VCaP (cell line): ENCODE results near the gene VARS1.

Source experiments
- H3K27ac ChIP-seq: fragments of 450-650 bp; 2 replicates; pipeline ENCODE4 v1.5.1; 2017
- CTCF ChIP-seq: fragments of 450-650 bp; conservative IDR thresholded peaks from 2 replicates; pipeline ENCODE4 v1.5.1; 2017; ENCODE audit warnings: mild to moderate bottlenecking, moderate library complexity

Gene VARS1

GRCh38 chr6:31761343-31761742 is 34.2 kb downstream of the VARS1 start:
- no peak; the same call in 1 of the 2 replicates for TF ChIP-seq CTCF
- no peak overlapping the region for H3K27ac ChIP-seq

- H3K27ac ChIP-seq, result no peak overlapping the region
- TF ChIP-seq CTCF, result no peak; the same call in 1 of the 2 replicates
These were observed 34.8 kb downstream of the VARS1 start for GRCh38 chr6:31760790-31761189.

GRCh38 chr6:31758281-31758680 is 37.3 kb downstream of the VARS1 start:
- TF ChIP-seq CTCF, result no peak

GRCh38 chr6:31752739-31753319 is 42.7 kb downstream of the VARS1 start:
- TF ChIP-seq CTCF, result no peak
- no peak overlapping the region for H3K27ac ChIP-seq

More at GRCh38 chr6:31758281-31758680, 37.3 kb downstream of the VARS1 start:
- no peak overlapping the region for H3K27ac ChIP-seq

- H3K27ac ChIP-seq, result no peak overlapping the region
- TF ChIP-seq CTCF, result no peak
These were observed 45.0 kb downstream of the VARS1 start for GRCh38 chr6:31750411-31751022.

- TF ChIP-seq CTCF, result no peak
- H3K27ac ChIP-seq, result no peak overlapping the region
These were observed 46.1 kb downstream of the VARS1 start for GRCh38 chr6:31749301-31750036.
